ACC112 (cell line): ENCODE data around the gene DCTN2.
"Not testable (repeated sequence)": the region's sequence is repeated elsewhere in the genome, so short reads cannot be mapped to it uniquely, and the experiment has no call there.

Experiments used
- H2AFZ ChIP-seq: fragments of 200-600 bp; sonication (generic); one replicate; pipeline ENCODE4 v1.6.0; 2017; ENCODE audit warnings: antibody characterized with exemption, low read length; ENCODE audit not compliant: unreplicated experiment
- H3K27ac ChIP-seq: fragments of 200-600 bp; sonication (generic); 2 replicates; pipeline ENCODE4 v1.5.1; 2014; ENCODE audit warnings: low read depth, mild to moderate bottlenecking, antibody characterized with exemption, low read length, moderate library complexity
- H3K27me3 ChIP-seq: fragments of 200-600 bp; sonication (generic); 2 replicates; pipeline ENCODE4 v1.6.1; 2014; ENCODE audit warnings: mild to moderate bottlenecking, antibody characterized with exemption, low read length, moderate library complexity, mixed read lengths; ENCODE audit not compliant: insufficient read depth
- H3K36me3 ChIP-seq: fragments of 200-600 bp; sonication (generic); 2 replicates; pipeline ENCODE4 v1.6.1; 2016; ENCODE audit warnings: mild to moderate bottlenecking, antibody characterized with exemption, low read length, moderate library complexity, mixed read lengths; ENCODE audit not compliant: insufficient read depth
- H3K4me1 ChIP-seq: fragments of 200-600 bp; sonication (generic); one replicate; pipeline ENCODE4 v1.6.1; 2016; ENCODE audit warnings: low read length, mixed read lengths; ENCODE audit not compliant: insufficient read depth, unreplicated experiment, control insufficient read depth
- H3K4me3 ChIP-seq: fragments of 200-600 bp; sonication (generic); 2 replicates; pipeline ENCODE4 v1.5.1; 2014; ENCODE audit warnings: mild to moderate bottlenecking, low read depth, low read length
- H3K79me2 ChIP-seq: fragments of 200-600 bp; sonication (generic); one replicate; pipeline ENCODE4 v1.6.0; 2016; ENCODE audit warnings: low read length; ENCODE audit not compliant: control insufficient read depth, unreplicated experiment, insufficient read depth

Gene DCTN2

DNA sequence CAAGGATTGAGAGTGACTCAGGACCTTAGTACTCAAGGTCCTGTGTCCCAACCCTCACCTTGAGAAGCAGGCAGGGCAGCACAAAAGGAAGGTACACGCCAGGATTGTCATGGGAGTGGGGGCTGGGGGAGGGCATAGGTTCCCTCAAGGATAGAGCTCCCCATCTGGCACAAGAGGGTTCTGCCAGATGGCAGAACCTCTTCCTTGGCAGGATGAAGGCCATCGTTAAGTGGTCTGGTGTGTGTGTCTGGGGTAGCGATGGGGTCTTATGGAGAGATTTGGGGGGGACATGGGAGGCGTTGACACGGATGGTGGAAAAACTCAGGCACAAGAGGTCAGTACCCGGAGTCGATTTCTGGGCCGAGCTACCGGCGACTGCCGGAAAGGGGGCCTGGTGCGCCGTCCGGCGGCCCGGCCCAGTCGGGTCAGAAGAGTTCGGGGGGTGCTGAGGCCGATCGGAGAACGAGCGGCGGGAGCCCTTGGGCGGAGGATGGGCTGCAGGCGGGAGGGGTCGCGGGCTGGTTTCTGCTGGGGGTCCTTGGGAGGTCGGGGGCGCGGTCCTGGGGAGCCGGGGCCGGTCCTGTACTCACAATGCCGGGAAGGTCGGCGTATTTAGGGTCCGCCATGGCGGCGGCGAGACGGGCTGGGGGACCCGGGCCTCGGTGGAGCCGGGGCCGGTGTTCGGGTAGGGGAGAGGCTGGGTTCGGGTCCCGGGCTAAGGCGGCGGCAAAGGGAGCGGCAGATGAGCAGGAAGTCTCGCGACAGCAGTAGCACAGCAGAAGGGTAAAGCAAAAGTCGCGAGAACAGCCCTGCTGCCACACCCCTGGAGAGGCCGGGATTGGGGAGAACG lies at the start of gene DCTN2:
TSS of gene DCTN2 (minus strand) at position 755 of the 850 bp plus-strand sequence. CDS start at position 626, 129 bp downstream.
- H2AFZ ChIP-seq = peak within 1 kb of the TSS; percentile 97
- H3K36me3 ChIP-seq = peaks cover 2% of the 10 kb centered on the region; the same call in 1 of the 2 replicates
- H3K4me3 ChIP-seq = peak within 1 kb of the TSS; percentile 90
- peak within 1 kb of the TSS; percentile 48; the same call in 1 of the 2 replicates for H3K27ac ChIP-seq
- H3K79me2 ChIP-seq = peaks cover 30% of the 10 kb centered on the region
- peaks cover 8% of the 10 kb centered on the region; the same call in 1 of the 2 replicates for H3K27me3 ChIP-seq
- H3K4me1 ChIP-seq = peaks cover 27% of the 10 kb centered on the region

DNA sequence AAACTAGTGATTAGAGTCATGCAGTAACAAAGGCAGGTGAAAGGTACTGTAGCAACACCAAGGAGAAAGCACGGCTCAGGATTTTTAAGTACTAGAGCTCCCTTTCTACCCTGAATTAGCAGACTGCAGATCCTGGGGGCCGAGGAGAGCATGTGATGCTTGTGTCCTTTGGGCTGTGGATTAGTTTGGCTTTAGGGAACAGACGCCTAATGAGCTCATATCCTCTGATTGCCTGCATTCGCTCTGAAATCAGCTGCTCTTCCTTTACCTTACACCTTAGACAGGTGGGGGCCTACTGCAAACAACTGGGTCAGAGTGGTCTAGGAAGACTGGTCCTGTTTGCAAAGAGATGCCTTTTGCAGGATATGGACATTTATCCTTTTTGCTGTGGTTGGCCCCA lies 46.2 kb upstream of the DCTN2 start:
- Histone ChIP-seq H3K36me3 (no peaks in the 10 kb centered on the region), H3K79me2 (no peaks in the 10 kb centered on the region), H3K4me1 (peaks cover 10% of the 10 kb centered on the region), H3K4me3 (no peak overlapping the region), H3K27me3 (peaks cover 2% of the 10 kb centered on the region), H3K27ac (no peak overlapping the region), H2AFZ (no peak overlapping the region)

- H3K36me3 ChIP-seq = no peaks in the 10 kb centered on the region
- no peak overlapping the region; the same call in 1 of the 2 replicates for H3K4me3 ChIP-seq
- no peak overlapping the region for H2AFZ ChIP-seq
- peaks cover 10% of the 10 kb centered on the region for H3K4me1 ChIP-seq
- H3K27me3 ChIP-seq = peaks cover 7% of the 10 kb centered on the region
- no peak overlapping the region for H3K27ac ChIP-seq
- no peaks in the 10 kb centered on the region for H3K79me2 ChIP-seq
Measured at GRCh38 chr12:57592551-57593165, 45.7 kb upstream of the DCTN2 start.

DNA sequence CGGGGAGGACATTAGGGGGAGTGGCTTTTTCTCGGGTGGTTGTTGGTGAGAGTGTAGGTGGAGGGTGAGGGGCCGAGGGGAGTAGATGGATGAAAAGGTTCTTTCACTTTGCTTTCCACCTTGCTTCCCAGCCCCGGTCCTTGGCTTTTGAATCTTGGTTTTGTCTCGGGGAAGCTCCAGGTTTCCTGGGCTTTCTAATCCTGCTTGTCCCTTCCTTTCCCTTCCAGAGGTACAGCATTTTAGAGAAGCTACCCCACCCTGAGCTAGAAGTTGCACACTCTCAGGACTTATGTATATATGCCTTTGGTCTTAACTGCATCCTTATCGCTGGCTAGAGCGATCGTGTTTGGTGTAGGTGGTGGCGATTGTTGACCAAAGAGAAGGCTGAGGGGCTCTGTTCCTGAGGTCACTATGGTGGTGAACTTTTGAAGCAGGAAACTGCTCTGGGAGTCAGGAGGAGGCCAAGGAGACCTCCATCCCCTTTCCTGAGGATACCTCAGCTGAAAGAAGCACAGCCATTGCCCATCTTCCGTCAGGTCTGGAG lies 44.9 kb upstream of the DCTN2 start:
- H3K36me3 ChIP-seq = no peaks in the 10 kb centered on the region
- peak overlapping the region; percentile 99 for H2AFZ ChIP-seq
- H3K4me1 ChIP-seq = peaks cover 10% of the 10 kb centered on the region
- peak overlapping the region; percentile 95 for H3K4me3 ChIP-seq
- H3K27me3 ChIP-seq = peaks cover 12% of the 10 kb centered on the region
- no peaks in the 10 kb centered on the region for H3K79me2 ChIP-seq
- H3K27ac ChIP-seq = no peak overlapping the region

GRCh38 chr12:57590864-57591781 lies 44.1 kb upstream of the DCTN2 start, which contains the start of gene PIP4K2C:
Gene PIP4K2C (plus strand): TSS chr12:57591192. CDS start chr12:57591290, 98 bp downstream.
- H3K36me3 ChIP-seq = no peaks in the 10 kb centered on the region
- H3K4me1 ChIP-seq = peaks cover 10% of the 10 kb centered on the region
- H3K27me3 ChIP-seq = peaks cover 15% of the 10 kb centered on the region
- peak within 1 kb of the TSS; percentile 95 for H3K4me3 ChIP-seq
- no peak within 1 kb of the TSS for H3K27ac ChIP-seq
- H2AFZ ChIP-seq = peak within 1 kb of the TSS; percentile 99
- no peaks in the 10 kb centered on the region for H3K79me2 ChIP-seq

GRCh38 chr12:57590479-57590863 lies 43.5 kb upstream of the DCTN2 start:
- peaks cover 18% of the 10 kb centered on the region for H3K27me3 ChIP-seq
- peaks cover 10% of the 10 kb centered on the region for H3K4me1 ChIP-seq
- H3K27ac ChIP-seq = no peak overlapping the region
- no peaks in the 10 kb centered on the region for H3K36me3 ChIP-seq
- no peaks in the 10 kb centered on the region for H3K79me2 ChIP-seq
- peak overlapping the region; percentile 95 for H3K4me3 ChIP-seq
- peak overlapping the region; percentile 99 for H2AFZ ChIP-seq

DNA sequence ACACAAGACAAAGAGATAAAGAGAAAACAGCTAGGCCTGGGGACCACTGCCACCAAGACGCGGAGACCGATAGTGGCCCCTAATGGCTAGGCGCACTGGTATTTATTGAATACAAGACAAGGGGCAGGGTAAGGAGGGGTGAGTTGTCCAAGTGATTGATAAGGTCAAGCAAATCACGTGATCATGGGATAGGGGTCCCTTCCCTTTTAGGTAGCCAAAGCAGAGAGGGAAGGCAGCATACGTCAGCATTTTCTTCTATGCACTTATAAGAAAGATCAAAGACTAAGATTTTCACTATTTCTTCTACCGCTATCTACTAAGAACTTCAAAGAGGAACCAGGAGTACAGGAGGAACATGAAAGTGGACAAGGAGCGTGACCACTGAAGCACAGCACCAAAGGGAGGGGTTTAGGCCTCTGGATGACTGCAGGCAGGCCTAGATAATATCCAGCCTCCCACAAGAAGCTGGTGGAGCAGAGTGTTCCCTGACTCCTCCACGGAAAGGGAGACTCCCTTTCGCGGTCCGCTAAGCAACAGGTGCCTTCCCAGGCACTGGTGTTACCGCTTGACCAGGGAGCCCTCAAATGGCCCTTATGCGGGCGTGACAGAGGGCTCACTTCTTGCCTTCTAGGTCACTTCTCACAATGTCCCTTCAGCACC lies 42.1 kb upstream of the DCTN2 start:
- not testable (repeated sequence) for H3K27ac ChIP-seq, H3K4me3 ChIP-seq, H3K79me2 ChIP-seq, H3K36me3 ChIP-seq, H2AFZ ChIP-seq, H3K4me1 ChIP-seq
- peaks cover 23% of the 10 kb centered on the region for H3K27me3 ChIP-seq

DNA sequence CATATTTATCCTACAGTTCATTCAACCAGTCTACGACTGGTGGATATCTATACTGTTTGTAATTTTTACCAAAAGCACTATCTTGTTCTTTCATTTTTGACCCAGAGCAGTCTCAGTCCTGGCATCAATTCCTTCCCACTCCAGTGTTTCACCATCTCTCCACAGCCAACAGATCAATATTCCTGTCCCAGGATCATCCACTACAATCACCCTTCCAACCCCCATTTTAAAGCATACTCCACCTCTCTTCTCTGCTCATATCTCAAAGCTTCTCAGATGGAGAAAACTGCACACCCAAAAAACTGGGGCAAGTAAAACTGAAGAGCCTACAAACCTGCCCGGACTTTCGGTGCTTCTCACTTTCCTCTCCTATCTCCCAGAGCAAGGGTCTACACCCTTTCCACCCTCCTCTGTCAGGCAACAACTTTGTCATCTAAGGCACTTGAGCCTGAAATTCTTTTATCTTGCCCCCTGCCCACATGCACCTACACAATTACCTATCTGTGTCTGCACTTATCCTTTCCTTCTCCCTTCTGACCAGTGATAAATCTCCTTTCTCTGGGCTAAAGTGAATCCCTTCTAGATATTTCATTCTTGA lies 39.9 kb upstream of the DCTN2 start:
- Histone ChIP-seq H3K4me3 (no peak overlapping the region), H3K27ac (no peak overlapping the region), H3K79me2 (no peaks in the 10 kb centered on the region), H3K4me1 (peaks cover 2% of the 10 kb centered on the region), H3K36me3 (no peaks in the 10 kb centered on the region), H3K27me3 (peaks cover 23% of the 10 kb centered on the region), H2AFZ (no peak overlapping the region)

- Histone ChIP-seq H3K36me3 (no peaks in the 10 kb centered on the region), H3K4me1 (no peaks in the 10 kb centered on the region), H3K27me3 (peaks cover 23% of the 10 kb centered on the region), H3K4me3 (no peak overlapping the region), H3K27ac (no peak overlapping the region), H2AFZ (no peak overlapping the region), H3K79me2 (no peaks in the 10 kb centered on the region)
Measured at GRCh38 chr12:57586128-57586527, 39.1 kb upstream of the DCTN2 start.
